DMS53 (cell line): ENCODE results near the gene HIC2.
"Not testable (repeated sequence)": the region's sequence is repeated elsewhere in the genome, so short reads cannot be mapped to it uniquely, and the experiment has no call there.

Experiments
- DNase-seq: peaks from one replicate; lab custom pipeline; 2025; lab: John Stamatoyannopoulos, UW

The HIC2 gene

DNA sequence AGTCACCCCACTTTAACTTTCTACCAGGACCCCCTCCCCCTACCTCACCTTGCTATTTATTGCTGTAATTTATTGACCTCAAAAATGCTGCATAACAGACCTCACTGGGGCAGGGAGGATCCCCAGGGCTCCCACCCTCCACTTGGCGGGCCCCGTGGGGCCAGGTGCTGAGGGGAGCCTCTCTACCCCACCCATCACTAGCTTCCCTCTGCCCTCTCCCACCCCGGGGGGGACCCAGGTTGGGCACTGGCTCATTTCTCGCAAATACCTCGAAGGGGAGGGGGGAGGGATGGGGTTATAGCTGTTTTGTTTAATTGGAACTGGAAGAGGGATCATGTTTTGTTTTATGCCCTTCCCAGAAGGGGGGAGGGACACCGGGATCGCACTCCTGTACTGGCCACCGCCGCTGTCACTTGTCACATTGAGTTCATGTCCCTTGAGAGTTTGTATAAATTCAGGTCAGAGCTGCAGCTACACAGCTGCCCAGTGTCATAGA, 33.7 kb downstream of the HIC2 start:
- DNase-seq = no peak

DNA sequence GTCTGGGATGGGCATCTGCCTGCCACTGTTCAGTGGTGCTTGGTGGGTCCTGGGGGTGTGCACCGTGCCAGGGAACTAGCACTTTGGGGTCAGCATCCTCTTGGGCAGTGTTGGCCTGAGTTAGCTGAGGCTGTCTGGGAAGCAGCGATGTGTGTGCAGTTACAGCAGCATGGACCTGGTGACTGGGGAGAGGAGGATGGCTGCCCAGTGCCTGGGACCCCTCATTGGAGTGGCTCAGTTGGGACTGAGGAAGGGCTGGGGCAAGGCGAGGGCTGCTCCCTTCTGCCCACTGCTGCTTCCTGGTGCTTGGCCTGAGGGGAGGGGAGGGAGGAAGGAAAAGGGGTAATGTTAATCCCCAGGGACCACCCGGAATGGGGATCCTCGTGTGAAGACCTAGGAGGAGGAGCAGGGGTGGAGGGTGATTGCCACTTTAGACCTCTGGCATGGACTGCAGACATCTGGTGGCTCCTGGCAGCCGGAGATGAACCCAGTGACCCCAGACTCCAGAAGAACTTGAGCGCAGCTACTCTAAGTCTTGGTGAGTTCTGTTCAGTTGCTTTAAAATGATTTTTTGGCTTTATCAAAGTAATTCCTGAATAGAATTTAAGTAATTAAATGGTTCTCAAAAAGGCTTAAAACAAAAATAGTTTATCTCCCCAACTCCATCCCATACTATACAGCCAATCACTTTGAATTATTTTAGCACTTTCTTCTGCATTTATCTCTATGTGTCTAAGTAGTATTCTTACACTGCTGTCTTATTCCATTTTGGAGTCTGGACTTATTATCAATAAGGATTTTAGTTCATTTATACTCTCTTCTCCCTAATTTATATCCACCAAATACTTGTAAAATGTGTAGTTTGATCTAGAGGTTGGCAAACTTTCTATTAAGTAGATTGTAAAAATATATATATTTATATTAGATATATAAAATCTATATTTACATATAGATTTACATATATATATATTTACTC, 34.7 kb downstream of the HIC2 start:
- no peak for DNase-seq

DNA sequence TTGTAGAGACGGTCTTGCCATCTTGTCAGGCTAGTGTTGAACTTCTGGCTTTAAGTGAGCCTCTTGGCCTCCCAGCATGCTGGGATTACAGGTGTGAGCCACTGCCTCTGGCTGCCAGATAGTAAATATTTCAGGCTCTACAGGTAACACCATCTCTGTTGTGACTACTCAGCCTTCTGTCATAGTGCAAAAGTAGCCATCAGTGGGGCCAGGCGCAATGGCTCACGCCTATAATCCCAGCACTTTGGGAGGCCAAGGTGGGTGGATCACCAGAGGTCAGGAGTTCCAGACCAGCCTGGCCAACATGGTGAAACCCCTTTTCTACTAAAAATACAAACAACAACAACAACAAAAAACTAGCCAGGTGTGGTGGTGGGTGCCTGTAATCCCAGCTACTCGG, 35.5 kb downstream of the HIC2 start:
- not testable (repeated sequence) for DNase-seq

DNA sequence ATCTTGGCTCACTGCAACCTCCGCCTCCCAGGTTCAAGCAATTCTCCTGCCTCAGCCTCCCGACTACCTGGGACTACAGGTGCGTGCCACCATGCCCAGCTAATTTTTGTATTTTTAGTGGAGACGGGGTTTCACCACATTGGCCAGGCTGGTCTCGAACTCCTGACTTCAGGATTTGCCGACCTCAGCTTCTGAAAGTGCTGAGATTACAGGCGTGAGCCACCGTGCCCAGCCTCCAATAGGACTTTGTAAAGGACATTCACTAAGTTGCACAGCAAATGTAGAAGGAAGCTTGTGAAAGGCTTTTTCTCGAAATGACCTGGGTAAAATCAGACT, 37.8 kb downstream of the HIC2 start:
- DNase-seq = not testable (repeated sequence)

DNA sequence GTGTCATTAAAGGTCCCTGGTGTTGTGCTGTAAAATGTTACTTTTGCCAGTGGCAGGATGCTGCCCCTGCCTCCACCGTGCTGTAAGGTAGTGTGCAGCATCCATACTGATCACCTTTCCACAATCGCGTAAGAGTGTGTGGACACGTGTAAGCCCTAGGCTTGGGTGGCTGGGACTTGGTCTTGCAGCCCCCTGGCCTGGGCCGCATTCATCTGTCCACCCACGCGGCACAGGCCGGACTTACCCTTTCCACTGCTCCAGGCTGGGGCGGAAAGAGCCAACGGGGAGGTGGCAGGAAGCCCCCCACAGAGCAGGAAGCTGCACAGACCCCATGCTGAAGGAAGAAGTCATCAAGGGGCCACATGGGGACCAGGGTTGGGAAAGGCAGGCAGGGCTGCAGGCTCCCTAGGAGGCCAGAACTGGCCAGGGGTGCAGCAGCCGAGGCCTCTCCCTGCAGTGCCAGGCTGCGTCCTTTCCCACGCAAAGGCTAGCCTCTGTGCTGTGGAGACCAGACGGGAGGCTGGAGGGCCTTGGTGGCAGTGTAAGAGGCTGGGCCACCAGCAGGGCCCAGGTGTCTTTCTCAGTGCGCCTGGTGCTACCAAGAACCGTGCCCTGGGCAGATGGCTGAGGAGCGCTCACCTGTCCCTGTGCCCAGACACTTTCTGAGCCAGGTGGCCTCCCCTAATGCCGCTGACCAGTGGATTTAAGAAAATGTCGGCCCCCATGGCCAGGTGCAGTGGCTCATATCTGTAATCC, 38.3 kb downstream of the HIC2 start:
- no peak for DNase-seq

DNA sequence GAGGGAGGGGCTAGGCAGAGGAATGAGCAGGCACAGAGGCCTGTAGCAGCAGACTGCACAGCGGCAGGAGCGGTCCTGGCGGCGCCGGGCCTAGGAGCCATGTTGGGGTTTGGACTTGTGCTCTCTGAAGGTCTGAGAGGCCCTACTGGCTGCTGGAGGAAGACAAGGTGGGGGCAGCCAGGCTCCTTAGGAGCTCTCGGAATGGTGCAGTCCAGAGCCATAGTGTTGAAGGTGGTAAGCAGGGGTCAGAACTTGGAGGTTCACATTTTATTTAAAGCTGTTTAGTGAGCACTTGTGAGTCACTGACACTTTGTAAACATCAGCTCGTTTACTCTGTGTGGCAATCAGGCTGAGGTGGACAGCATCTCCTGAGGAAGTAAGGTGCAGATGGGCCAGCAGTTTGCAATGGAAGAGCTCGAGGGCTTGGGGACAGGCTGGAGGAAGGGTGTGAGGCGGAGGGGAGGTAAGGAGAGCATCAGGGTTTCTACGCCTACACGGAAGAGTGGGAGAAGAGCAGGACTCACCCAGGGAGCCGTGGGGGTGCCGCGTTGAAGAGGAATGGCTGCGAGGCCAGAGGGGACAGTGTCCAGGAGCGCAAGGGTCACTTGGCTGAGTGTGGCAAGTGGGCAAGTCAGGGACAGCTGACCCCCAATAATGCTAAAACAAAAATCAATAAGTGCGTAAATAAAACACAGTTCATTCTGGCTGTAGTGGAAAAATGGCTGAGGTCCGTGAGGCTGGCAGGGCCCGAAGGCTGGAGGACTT, 40.0 kb downstream of the HIC2 start:
- no peak for DNase-seq

DNA sequence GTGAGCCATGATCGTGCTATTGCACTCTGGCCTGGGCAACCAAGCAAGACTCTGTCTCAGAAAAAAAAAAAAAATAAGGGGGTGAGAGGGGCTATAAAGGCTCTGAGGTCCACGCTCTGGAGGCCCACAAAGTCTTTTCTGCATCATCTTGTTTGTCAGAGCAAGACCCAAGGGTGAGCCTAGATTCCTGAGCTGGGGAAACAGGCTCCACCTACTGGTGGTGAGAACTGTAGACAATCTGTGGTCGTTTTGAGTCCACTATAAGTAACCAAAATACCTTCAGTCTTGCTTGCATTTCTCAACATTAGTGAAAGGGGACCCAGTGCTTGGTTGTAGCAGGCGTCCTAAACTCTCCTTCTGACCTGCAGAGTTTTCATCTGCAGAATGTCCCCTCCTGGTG, 45.5 kb downstream of the HIC2 start:
- DNase-seq = not testable (repeated sequence)

DNA sequence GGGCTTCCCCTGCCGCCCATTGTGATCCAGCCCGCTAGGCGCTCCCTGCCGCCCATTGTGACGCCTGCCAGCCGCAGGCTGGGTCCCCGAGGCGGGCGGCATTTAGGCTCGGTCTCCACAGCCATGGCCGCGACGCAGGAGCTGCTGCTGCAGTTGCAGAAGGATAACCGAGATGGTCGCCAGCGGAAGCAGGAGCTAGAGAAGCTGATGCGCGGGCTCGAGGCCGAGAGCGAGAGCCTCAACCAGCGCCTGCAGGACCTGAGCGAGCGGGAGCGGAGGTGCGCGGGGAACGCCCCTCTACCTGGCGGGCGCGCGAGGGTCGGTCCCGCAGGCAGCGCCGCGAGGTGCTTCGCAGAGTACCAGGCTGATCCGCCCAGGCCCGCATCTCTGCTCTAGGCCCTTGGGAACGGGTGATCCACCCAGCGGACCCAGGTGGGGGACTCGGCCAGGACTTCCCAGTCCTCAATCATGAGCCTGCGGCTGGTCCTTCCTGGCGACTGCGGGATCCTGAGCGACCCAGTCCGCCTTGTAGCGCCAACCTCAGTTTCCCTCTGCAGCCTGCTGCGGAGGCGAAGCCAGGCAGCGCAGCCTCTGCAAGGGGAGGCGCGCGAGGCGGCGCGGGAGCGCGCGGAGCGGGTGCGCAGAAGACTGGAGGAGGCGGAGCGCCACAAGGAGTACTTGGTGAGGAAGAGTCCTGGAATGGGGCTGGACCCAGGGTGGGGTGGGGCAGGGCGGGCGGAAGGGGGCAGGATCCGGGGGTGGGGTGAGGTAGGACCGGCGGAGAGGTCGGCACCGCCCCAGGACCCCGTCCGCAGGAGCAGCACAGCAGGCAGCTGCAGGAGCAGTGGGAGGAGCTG, 50.4 kb downstream of the HIC2 start, which contains the start of gene TMEM191C:
TMEM191C (plus strand) TSS at position 51 of the 857 bp plus-strand sequence; CDS start at position 124, 73 bp downstream.
- DNase-seq = not testable (repeated sequence)

DNA sequence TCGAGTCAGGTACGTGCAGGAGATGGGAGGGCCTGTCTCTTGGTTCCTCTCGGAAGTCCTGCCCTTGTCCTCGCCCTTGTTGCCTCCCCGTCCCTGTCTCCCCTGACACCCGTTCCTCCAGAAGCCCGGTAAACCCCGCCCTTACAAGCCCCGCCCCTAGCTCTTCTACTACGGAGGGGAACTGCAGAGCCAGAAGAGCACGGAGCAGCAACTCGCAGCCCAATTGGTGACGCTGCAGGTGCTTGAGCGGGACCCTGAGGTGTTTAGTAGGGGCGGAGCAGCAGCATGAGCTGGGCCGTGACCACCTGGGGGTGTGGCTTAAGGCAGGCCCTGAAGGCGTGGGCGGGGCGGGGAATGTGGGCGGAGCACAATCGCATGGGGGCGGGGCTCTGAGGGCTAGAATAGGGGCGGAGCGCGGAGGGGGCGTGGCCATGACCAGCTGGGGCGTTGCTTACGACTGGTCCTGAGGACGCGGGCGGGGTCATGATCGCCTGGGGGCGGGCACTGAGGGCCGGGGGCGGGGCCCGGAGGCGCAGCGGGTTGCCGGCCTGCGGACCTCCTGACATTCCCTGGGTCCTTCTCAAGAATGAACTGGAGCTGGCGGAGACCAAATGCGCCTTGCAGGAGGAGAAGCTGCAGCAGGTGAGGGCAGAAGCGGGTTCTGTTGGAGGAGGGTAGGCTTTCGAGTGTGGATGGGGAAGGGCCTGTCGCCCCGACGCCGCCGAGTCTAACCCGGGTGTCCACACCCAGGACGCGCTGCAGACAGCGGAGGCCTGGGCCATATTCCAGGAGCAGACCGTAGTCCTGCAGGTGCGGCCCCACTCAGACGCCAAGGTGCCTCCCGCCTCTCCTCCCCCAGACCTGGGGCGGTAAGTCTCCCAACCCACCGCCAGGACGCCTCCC, 51.3 kb downstream of the HIC2 start:
- not testable (repeated sequence) for DNase-seq

DNA sequence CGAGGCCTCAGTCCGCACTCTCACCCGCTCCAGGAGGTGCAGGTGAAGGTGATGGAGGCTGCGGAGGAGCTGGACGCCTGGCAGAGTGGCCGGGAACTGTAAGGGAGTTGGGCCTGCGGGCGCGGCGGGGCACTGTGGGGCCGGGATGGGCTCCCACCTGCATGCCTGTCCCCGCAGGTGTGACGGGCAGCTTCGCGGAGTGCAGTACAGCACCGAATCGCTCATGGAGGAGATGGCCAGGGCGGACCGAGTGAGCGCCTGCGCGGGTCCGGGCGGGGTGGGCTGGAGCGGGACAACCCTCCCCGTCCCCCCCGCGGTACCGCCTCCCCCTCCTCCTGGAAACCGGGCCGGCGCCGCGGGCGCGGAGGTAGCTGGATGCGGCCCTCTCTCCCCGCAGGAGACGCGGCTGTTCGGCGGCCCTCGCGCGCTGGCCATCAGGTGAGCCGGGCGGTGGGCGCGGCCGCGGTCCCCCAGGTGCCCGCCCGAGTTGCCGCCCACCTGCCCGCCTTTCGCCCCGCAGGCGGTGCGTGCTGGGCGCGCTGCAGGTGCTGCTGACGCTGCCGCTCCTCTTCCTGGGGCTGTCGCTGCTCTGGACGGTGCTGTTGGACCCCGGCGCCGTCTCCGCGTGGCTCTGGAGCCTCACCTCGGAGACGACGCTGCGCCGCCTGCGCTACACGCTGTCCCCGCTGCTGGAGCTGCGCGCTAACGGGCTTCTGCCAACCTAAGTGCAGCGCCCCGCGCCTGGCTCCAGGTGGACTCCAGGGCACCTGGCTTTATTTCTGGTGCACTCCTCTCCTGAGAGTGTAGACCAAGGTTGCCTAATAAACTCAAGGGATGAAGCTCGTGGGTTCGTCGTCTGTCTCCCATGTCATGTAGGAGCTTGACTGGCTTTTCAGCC, 52.2 kb downstream of the HIC2 start:
- DNase-seq = not testable (repeated sequence)

DNA sequence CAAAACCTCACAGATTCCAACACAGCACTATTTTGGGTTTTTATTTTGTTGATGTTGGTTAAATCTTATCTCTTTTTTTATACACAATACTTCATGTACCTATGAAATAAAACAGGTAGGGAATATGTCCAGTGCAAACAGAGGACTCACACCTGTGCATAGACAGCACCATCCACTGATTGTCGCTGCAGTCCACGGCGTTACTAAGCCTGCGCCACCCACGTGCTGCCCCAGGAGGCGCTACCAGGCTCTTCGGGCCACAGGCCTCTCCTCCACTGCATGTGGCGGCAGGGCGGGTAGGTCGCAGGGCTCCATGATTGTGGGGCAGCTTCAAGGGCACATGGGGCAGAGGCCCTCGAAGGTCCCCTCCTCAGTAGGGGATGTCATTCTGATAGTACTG, 55.8 kb downstream of the HIC2 start:
- not testable (repeated sequence) for DNase-seq

DNA sequence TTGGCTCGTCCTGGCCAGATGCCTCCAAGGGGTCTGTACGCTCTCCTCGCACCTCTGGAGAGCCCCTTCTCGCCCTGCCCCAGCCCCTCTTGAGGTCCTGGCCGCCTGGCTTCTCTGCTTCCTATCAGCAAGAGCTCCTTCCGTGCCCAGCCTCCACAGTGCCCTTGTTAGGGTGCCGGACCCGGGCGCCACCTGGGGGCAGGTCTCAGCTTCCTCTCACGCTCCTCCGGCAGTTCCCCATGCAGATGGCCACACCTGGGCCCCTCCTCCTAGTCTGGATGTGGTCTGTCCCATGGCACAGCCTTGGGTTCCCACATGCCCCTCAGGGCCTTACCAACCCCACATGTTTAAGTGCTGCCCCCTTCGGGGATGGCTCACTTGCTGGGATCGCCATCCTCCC, 56.5 kb downstream of the HIC2 start:
- DNase-seq = not testable (repeated sequence)

DNA sequence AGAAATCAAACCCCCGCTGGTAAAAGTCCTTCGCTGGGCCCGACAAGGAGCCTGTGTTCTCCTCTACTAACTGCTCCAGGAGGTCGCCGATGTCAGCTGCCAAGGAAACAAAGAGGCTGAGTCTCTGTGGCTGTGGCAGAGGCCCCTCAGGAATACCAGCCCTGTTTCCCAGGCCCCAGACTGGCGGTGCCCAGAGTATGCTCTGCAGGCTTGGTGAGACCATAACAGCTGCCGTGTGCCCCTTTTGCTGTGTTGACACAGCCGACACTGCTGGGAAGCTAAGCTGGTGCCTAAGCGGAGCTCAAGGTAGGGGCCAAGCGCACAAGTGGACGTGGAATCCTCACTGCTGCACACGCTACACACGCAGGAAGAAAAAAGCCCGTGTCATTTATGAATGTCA, 66.9 kb downstream of the HIC2 start:
- DNase-seq = not testable (repeated sequence)

DNA sequence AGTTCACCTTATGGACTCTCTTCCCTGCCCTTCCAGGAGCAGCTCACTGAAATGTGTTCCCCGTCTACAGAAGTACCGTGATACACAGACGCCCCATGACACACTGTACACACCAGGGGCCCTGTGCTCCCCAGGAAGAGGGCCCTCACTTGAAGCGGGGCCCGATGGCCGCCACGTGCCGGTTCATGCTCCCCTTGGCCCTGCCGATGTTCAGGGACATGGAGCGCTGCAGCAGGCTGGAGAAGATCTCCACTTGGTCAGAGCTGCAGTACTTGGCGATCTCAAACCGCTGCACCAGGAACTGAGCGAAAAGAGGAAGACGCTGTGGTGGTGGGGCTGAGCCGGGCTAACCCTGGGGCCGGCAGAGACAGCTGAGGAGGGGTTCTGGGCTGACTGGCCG, 70.6 kb downstream of the HIC2 start:
- DNase-seq = not testable (repeated sequence)

DNA sequence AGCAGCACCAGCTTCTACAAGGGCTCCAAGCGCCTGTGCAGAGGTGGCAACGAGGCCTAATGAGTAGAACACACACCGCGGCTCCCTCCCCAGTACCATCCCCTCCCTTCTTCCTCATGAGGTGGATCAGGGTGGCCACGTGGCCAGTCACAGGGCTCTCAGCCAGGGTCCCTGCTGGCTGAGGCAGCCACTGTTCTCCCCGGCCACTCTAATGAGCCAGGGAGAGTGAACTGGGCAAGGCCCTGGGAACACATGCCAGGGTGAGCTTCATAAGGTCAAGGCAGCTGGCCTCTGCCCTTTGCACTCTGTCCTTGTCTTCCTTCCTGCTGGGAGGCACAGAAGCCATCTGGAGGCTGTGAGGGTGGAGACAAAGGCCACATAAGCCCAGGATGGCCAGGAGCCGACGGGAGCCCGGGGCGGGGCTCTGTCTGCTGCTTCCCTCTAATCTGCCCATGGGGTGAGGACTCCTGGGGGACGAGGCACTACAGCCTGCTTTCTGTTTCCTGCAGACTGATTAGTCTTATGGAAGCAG, 72.0 kb downstream of the HIC2 start:
- DNase-seq = not testable (repeated sequence)

DNA sequence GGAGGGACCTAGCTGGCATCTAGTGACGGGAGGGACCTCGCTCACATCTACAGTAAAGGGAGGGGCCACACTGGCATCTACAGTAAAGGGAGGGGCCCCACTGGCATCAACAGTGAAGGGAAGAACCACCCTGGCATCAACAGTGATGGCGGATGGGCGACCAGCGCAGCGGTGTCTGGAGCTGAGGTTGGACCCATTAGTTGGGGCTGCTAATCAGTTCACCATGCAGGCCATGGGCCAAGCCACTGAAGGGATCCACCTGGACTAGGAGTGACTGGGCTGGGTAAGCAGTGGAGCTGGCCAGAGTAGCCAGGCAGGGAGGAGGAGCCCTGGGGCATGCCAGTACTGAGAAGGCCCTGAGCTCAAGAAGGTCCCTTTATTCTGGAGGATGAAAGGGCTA, 73.4 kb downstream of the HIC2 start:
- DNase-seq = not testable (repeated sequence)

DNA sequence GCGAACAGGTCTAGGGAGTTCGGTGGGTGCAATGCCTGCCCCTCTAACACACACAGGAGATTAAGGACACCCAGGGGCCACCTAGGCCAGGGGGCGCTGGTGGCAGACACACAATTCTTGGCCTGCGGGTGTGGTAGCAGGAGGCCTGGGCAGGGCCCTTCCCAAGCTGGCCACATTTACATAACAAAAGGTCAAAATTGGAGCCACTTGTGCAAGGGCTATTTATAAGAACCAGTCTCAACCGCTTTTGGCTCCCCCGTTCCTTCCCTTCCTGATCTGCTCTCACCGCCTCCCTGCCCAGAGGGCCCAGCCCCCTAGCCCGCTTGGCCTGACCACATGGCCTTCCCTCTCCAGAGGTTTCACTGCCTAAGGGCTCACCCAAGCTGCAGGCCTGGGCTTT, 75.1 kb downstream of the HIC2 start:
- not testable (repeated sequence) for DNase-seq
